CMK (cell line): Measurements from ENCODE around the gene MACC1.
"Not testable (repeated sequence)": the region's sequence is repeated elsewhere in the genome, so short reads cannot be mapped to it uniquely, and the experiment has no call there.

Experiments used
- DNase-seq: peaks from one replicate; pipeline ENCODE4 v3.0.0-alpha.2; 2010; ENCODE audit warnings: low read depth

Gene MACC1

GRCh38 chr7:20206104-20206896 is 10.9 kb downstream of the MACC1 start:
- no peak for DNase-seq

- no peak for DNase-seq
These were observed 13.9 kb downstream of the MACC1 start for GRCh38 chr7:20203316-20203715.

GRCh38 chr7:20201380-20201779 is 15.8 kb downstream of the MACC1 start:
- DNase-seq: no peak

DNA sequence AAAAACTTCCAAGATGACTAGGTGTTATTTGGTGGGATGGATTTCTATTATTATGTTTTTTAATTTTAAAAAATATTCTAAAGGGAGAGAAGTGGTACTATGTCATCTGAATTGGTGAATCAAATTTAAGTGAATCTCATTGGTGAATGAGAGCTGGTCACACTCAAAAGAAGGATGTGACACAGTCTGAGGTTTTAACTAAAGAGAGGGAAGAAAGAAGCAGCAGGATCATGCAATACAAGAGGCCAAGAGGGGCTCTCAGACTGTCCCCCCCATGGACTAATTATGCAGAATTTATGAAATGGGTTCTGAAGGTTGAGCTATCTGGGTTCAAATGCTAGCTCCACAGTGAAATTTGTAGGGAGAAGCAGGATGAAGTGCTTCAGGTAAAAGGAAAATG is 16.2 kb downstream of the MACC1 start:
- DNase-seq: no peak

DNA sequence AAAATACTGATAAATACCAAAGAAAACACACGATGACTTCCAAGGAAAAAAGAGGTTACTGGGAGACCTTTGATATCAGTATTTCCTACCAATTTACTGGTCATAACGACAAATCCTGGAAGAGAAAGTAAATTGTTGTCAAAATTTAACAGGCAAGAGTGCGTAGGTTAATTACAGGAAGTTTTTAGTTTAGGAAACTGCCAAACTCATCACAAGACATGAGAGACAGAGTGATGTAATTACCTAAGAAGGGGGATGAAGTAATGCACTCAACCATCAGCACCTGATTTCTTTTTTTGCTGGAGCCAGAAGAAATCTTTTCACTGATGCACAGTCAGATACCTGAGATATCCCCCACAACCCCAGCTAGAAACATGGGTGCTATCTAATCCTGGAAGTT is 16.8 kb downstream of the MACC1 start:
- no peak for DNase-seq

DNA sequence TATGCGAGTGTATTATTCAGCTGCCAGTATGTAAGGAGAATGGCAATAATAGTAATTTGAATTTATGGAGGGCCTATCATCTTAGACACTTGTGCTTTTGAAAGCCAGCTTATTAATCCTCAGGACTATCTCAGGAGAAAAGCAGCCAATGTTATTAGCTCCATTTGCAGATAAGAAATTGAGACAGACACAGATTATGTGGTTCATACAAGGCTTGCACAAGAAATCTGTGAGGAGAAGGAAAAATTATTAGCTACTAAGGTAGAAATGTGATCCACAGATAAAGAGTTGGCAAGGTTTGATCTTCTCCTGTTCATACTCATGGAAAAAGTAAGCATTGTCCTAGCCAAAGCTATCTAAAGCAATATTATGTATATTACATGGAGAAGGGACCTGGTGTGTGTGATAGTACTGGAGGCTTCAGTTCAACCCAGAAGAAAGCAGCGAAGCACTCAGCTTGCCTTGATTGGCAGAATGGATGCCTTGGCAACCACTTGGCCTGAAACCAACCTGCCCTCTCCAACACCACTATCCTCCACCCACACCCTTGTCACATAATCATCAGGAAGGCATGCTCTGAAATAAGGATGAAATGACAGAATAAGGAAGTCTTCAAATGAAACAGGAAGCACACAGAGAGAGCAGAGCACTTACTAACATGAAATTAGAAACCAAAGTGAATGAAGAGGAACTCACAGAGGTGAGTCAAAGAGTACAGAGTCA is 18.0 kb downstream of the MACC1 start:
- peak; percentile 56 for DNase-seq

DNA sequence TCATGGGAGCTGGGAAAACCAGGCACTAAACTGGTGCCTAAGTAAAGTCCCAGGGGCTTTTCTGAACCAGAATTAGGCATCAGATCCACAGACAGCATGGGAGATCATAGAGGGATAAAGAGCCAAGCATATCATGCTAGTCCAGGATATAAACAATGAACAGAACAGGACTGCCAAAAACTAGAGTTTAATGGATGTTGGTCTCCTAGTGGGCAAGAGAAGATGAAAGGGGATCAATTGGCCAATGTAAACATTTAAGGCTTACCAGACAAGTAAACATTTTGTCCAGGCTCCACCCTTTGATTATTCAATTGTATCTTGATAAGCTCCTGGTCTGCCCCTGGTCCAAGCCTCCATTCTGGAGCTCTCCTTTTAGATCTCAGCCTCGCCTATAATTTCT is 18.9 kb downstream of the MACC1 start:
- no peak for DNase-seq

- DNase-seq: no peak
These were observed 19.3 kb downstream of the MACC1 start for GRCh38 chr7:20197837-20198236.

DNA sequence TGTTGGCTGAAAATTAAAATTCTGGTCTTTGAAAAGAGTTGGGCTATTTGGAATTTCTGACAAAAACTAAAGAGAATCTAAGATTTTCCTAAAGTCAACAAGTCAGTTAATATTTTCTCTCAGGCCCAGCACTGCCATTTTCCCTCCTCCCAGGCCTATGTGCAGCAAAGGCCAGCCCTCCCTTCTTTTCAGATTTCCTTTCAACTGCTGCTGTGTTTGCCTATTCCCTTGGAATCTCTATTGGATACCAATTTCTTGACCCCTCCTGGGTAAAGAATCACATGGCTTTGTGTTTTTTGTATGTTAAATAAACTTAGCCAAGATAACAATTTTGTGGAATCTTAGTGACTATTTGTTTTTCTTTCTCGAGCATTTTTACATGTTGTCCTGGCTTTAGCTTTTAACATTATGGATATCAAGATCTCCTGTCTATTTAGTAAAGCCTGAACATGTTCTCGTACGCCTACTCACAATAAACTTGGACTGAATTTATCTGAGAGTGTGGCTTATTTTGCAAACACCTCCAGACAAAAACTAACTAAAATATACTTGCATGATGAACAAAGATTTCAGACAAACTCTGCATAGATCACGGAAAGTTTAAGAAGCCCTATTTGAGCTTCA is 19.9 kb downstream of the MACC1 start:
- no peak for DNase-seq

GRCh38 chr7:20194343-20194995 is 22.7 kb downstream of the MACC1 start:
- DNase-seq: no peak

GRCh38 chr7:20193873-20194272 is 23.3 kb downstream of the MACC1 start:
- no peak for DNase-seq

DNA sequence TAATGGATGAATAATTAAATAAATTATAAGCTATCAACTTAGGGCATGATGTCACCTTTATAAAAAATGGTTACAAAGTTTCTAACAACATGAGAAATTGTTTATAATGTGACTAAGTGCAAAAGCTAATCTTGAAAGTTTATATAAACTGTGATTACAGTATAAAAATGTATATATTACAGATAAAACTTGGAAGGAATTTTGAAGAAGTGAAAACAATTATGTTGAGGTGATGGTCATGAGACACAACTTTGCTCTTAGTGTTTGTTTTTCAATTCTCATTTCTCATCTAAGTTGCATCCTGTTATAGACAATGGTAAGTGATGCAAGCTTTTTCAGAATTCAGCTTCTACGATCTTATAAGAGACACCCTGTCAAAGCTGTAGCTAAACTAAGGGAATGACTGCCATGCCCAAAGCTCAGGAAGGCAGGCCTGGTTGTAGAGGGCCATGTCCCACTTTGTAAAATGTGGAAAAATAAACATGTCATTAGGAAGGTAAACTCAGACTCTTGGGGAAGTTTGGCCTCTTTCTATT is 23.9 kb downstream of the MACC1 start:
- no peak for DNase-seq

GRCh38 chr7:20191391-20191869 is 25.8 kb downstream of the MACC1 start:
- DNase-seq: no peak

DNA sequence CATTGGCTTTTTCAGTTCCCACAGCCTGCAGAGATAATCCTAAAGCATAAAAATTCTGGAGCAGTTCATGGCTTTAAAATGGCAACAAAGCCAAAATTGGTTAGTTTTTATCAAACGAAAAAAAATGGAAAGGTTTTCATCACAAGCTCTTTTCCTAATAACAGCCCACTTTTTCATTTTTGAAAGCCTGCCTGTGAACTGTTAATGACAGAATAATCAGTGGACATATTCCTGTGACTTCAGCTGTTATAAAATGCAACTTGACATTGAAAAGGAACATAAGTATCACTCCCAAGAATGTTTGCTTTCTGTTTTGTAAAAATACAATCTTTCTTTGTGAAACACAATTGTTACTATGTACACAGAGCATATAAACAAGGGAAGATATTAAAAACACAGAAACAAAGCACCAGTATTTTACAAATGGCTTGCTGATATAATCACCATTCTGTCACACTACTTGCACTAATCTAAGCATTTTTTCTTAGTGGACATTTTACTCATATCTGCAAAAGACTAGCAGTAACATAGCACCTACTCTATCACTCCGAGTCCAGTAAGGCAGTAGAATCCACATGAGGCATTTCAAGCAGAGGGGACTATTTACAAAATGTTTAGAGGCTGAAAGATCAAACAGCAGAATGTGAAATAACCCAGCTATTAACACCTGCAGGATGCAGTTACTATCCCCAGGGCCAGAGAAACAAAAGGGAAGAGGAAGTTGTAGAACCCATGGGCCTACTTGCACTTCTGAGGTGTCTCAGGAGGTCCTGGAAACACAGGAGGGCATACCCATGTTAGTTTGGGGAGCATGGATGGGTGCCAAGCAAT is 26.4 kb downstream of the MACC1 start:
- no peak for DNase-seq

DNA sequence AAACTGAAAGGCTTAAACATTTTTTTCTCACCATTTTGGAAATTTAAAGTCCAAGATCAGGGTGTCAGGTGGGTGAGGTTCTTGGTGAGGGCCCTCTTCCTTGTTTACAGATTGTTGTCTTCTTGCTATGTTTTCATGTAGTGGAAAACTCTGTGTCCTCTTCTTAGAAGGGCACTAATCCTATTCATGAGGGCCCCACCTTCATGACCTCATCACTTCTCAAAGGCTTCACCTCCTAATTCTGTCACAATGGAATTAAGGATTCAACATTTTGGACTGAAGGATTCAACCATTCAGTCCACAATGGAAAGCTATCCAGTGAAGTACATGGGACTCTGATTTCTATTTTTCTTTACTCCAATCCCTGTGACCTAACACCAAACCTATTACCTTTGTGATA is 27.3 kb downstream of the MACC1 start:
- no peak for DNase-seq

GRCh38 chr7:20188567-20188966 is 28.6 kb downstream of the MACC1 start:
- no peak for DNase-seq

GRCh38 chr7:20187850-20188249 is 29.3 kb downstream of the MACC1 start:
- not testable (repeated sequence) for DNase-seq

- no peak for DNase-seq
These were observed 31.2 kb downstream of the MACC1 start for GRCh38 chr7:20185988-20186387.

- DNase-seq: no peak
These were observed 34.1 kb downstream of the MACC1 start for GRCh38 chr7:20183086-20183485.

- DNase-seq: no peak
These were observed 40.5 kb downstream of the MACC1 start for GRCh38 chr7:20176578-20177242.

- DNase-seq: no peak
These were observed 43.4 kb downstream of the MACC1 start for GRCh38 chr7:20173828-20174227.
